ENCODE measurements around the gene SMURF2. TPM values are rescaled to one million over a fixed set of nuclear protein-coding genes. Genes with fewer than 3 reads are reported as not detected.

SMURF2 gene
- total RNA-seq, 1 experiment from 2014 or later = 127 TPM

- Histone ChIP-seq H2AFZ (ENCODE audit: low read depth, low read length, poor library complexity, severe bottlenecking) (no peak overlapping the region), H3K4me1 (ENCODE audit: control insufficient read depth in 1 of 2, insufficient read depth in 2 of 2, low read length in 2 of 2) (no peaks in the 10 kb centered on the region), H3K79me2 (ENCODE audit: insufficient read depth, low read length) (no peaks in the 10 kb centered on the region), H3K27me3 (ENCODE audit: insufficient read depth, low read length) (no peaks in the 10 kb centered on the region), H3K36me3 (ENCODE audit: control insufficient read depth in 1 of 2, insufficient read depth in 2 of 2, low read length in 2 of 2) (peaks cover 57 to 85% of the 10 kb centered on the region in 2 experiments), H3K9ac (ENCODE audit: low read length) (no peak overlapping the region), H3K4me3 (replicated peaks in 1 of 2; ENCODE audit: low read depth in 1 of 2, low read length in 2 of 2) (no peak overlapping the region), H4K20me1 (ENCODE audit: insufficient read depth) (peaks cover 6% of the 10 kb centered on the region; the same call in 1 of the 2 replicates), H3K4me2 (ENCODE audit: low read length) (no peak overlapping the region), H3K27ac (ENCODE audit: low read depth, low read length) (no peak overlapping the region; the same call in 1 of the 2 replicates), H3K9me2 (ENCODE audit: insufficient read depth) (no peaks in the 10 kb centered on the region), H3K9me3 (ENCODE audit: control insufficient read depth in 1 of 2, insufficient read depth in 1 of 2, low read depth in 1 of 2, low read length in 2 of 2) (no peaks in the 10 kb centered on the region)
- RAD21 ChIA-PET (ENCODE audit: low non-redundant PET in 1 of 2, low total read pairs in 2 of 2, uncharacterized antibody in 2 of 2, unreplicated experiment in 2 of 2) = no interaction called here
- no TSS peak for BruUV-seq (replicated peaks)
- POLR2A ChIA-PET = interaction anchor here (0.9 to 1.1 kb wide), 2 partner anchors 10 to 29 kb away, joined by 3 to 9 read pairs; partner anchors contain the start of genes CEP95 and DDX5
- DNase-seq (ENCODE audit: low read depth, low spot score) = no peak
- no peak for ATAC-seq
- no peak for TF ChIP-seq EZH2 (IDR thresholded peaks at IDR 0.05)
- no peak for TF ChIP-seq EZH2phosphoT487 (IDR thresholded peaks at IDR 0.05; ENCODE audit: borderline replicate concordance)
- intact Hi-C loops (cut with micrococcal nuclease) = no loop called here
- CTCF ChIA-PET = interaction anchor here (1.2 kb wide), 1 partner anchor 115 kb away, joined by 7 read pairs; no protein-coding TSS in a partner anchor
Observed at GRCh38 chr17:64535357-64535756, 126.8 kb downstream of the SMURF2 start.

DNA sequence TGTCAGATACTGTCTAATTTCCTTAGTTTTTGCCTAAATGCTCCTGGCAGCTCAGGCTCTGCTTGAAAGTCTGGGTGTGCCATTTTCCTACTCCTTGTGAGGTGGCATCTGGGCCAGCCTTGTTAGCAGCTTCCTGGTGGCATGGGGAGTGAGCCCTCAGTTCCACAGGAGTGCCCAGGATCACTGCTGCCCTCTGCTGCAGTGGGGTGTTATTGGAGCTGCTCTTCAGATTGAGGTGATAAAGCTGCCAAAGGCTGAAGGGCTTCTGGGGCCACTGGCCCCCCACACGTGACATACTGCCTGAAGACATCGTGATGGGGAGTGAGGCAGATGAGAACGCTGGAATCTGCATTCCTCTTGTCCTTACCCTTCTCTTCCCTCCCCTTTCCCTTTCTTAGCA, 127.9 kb downstream of the SMURF2 start:
- TF ChIP-seq SP1 (IDR thresholded peaks at IDR 0.05; ENCODE audit: low read depth) (no peak), FOSL1 (IDR thresholded peaks at IDR 0.05; ENCODE audit: low read depth) (no peak), YY1 (IDR thresholded peaks at IDR 0.05; ENCODE audit: extremely low read depth, insufficient replicate concordance, low read depth, low read length) (no peak), RAD21 (IDR thresholded peaks at IDR 0.05; ENCODE audit: low read depth) (peak; percentile 34; the same call in 1 of the 2 replicates), TCF7L2 (IDR thresholded peaks at IDR 0.05; ENCODE audit: borderline replicate concordance, extremely low read depth, insufficient read depth, insufficient read length) (no peak), ZNF274 (IDR thresholded peaks at IDR 0.05; ENCODE audit: low read depth, low read length) (no peak), ELF1 (IDR thresholded peaks at IDR 0.05; ENCODE audit: borderline replicate concordance, low read depth) (no peak), ZFX (IDR thresholded peaks at IDR 0.05) (no peak), MAX (IDR thresholded peaks at IDR 0.05) (no peak; the same call in 1 of the 2 replicates), CEBPB (IDR thresholded peaks at IDR 0.05; ENCODE audit: low read depth) (no peak), EGR1 (IDR thresholded peaks at IDR 0.05; ENCODE audit: low read depth) (no peak), JUND (IDR thresholded peaks at IDR 0.05) (no peak), EZH2phosphoT487 (IDR thresholded peaks at IDR 0.05; ENCODE audit: borderline replicate concordance) (no peak), SRF (IDR thresholded peaks at IDR 0.05; ENCODE audit: low read depth) (no peak), CBX3 (IDR thresholded peaks at IDR 0.05; ENCODE audit: low read depth) (no peak), POLR2A (IDR thresholded peaks at IDR 0.05; ENCODE audit: borderline replicate concordance, extremely low read depth, insufficient read depth, insufficient read length) (no peak)
- TF ChIP-seq, protein P1, sequence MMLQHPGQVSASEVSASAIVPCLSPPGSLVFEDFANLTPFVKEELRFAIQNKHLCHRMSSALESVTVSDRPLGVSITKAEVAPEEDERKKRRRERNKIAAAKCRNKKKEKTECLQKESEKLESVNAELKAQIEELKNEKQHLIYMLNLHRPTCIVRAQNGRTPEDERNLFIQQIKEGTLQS (IDR thresholded peaks at IDR 0.05) = no peak
- TF ChIP-seq, protein P2, sequence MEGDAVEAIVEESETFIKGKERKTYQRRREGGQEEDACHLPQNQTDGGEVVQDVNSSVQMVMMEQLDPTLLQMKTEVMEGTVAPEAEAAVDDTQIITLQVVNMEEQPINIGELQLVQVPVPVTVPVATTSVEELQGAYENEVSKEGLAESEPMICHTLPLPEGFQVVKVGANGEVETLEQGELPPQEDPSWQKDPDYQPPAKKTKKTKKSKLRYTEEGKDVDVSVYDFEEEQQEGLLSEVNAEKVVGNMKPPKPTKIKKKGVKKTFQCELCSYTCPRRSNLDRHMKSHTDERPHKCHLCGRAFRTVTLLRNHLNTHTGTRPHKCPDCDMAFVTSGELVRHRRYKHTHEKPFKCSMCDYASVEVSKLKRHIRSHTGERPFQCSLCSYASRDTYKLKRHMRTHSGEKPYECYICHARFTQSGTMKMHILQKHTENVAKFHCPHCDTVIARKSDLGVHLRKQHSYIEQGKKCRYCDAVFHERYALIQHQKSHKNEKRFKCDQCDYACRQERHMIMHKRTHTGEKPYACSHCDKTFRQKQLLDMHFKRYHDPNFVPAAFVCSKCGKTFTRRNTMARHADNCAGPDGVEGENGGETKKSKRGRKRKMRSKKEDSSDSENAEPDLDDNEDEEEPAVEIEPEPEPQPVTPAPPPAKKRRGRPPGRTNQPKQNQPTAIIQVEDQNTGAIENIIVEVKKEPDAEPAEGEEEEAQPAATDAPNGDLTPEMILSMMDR (IDR thresholded peaks at IDR 0.05 in 2 of 3, conservative IDR thresholded peaks at IDR 0.05 in 1 of 3; ENCODE audit: borderline replicate concordance in 1 of 3, insufficient read depth in 1 of 3, low read depth in 2 of 3, low read length in 2 of 3) = peak in 2 of 3 experiments; percentile 41 to 59; a peak in 4 of 6 replicates
- intact Hi-C loops (cut with micrococcal nuclease) = no loop called here
- CTCF ChIA-PET = interaction anchor here (0.6 to 2.6 kb wide), 9 partner anchors 8 to 114 kb away, joined by 3 to 34 read pairs (median 3); partner anchors contain the start of gene POLG2
- H3K4me2 ChIP-seq (ENCODE audit: low read length) = no peak overlapping the region
- no peak overlapping the region for H3K27ac ChIP-seq (ENCODE audit: low read depth, low read length)
- H3K9me2 ChIP-seq (ENCODE audit: insufficient read depth) = no peaks in the 10 kb centered on the region
- no peak overlapping the region for H2AFZ ChIP-seq (ENCODE audit: low read depth, low read length, poor library complexity, severe bottlenecking)
- no peak overlapping the region for H3K4me3 ChIP-seq (replicated peaks in 1 of 2; ENCODE audit: low read depth in 1 of 2, low read length in 2 of 2)
- H3K9me3 ChIP-seq (ENCODE audit: control insufficient read depth in 1 of 2, insufficient read depth in 1 of 2, low read depth in 1 of 2, low read length in 2 of 2) = no peaks in the 10 kb centered on the region
- BruUV-seq (replicated peaks) = no TSS peak
- no peak overlapping the region for H3K9ac ChIP-seq (ENCODE audit: low read length)
- no peaks in the 10 kb centered on the region for H3K27me3 ChIP-seq (ENCODE audit: insufficient read depth, low read length)
- RAD21 ChIA-PET (ENCODE audit: low non-redundant PET in 1 of 2, low total read pairs in 2 of 2, uncharacterized antibody in 2 of 2, unreplicated experiment in 2 of 2) = interaction anchor here in 1 of 2 experiments (1.0 kb wide), 1 partner anchor 114 kb away, joined by 4 read pairs; no protein-coding TSS in a partner anchor
- no peaks in the 10 kb centered on the region for H3K79me2 ChIP-seq (ENCODE audit: insufficient read depth, low read length)
- peak; percentile 73 for ATAC-seq
- H3K4me1 ChIP-seq (ENCODE audit: control insufficient read depth in 1 of 2, insufficient read depth in 2 of 2, low read length in 2 of 2) = no peaks in the 10 kb centered on the region
- no peak for DNase-seq (ENCODE audit: low read depth, low spot score)
- peaks cover 64 to 88% of the 10 kb centered on the region in 2 experiments for H3K36me3 ChIP-seq (ENCODE audit: control insufficient read depth in 1 of 2, insufficient read depth in 2 of 2, low read length in 2 of 2)
- H4K20me1 ChIP-seq (ENCODE audit: insufficient read depth) = peaks cover 3% of the 10 kb centered on the region; the same call in 1 of the 2 replicates
- POLR2A ChIA-PET = interaction anchor here (1.2 to 1.8 kb wide), 2 partner anchors 29 to 37 kb away, joined by 4 to 6 read pairs; partner anchors contain the start of gene POLG2

Measured in HCT116 (cell line).